ENCODE data around the gene GPC2.

DNA sequence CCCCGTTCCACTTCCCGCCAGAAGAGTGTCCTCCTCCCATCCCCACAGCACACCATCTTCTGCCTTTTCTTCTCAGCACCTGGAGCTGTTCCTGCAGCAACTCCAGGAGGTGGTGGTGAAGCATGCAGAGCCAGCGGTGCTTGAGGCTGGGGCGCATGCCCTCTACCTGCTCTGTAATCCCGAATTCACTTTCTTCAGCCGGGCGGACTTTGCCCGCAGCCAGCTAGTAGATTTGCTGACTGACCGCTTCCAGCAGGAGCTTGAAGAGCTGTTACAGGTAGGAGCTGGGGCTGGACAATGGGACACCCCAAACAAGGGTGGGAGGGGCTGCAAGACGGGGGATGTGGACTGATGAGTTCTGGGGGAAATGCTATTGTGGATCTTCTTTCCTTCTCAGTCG lies 23.5 kb upstream of the GPC2 start:
- TF ChIP-seq EZH2 (IDR thresholded peaks at IDR 0.05; ENCODE audit: borderline replicate concordance, low read depth, low read length, severe bottlenecking) (no peak), POLR2A (IDR thresholded peaks at IDR 0.05; ENCODE audit: low read depth, low read length) (no peak)
